Astrocyte of the cerebellum (primary cell): ENCODE results near the gene SPEF2.

Experiments used
- DNase-seq: peaks from one replicate; pipeline ENCODE4 v3.0.0-alpha.2; 2011; ENCODE audit warnings: low read depth
- H3K4me3 ChIP-seq: 2 replicates; pipeline ENCODE4 v1.5.1; 2011; ENCODE audit warnings: mild to moderate bottlenecking, low read depth, low read length, moderate library complexity
- CTCF ChIP-seq: IDR thresholded peaks from 2 replicates; pipeline ENCODE4 v1.5.1; 2012; ENCODE audit warnings: low read length, low read depth, moderate library complexity, mild to moderate bottlenecking; ENCODE audit errors: missing control alignments
- in situ Hi-C: cut with HindIII; loops from 2 replicates; pipeline ENCODE4 v1.10.0; 2017; ENCODE audit warnings: low sequenced_read_pairs

SPEF2 gene

GRCh38 chr5:35674049-35674448 lies 56.4 kb downstream of the SPEF2 start:
- in situ Hi-C loops, result no loop called here
- DNase-seq, result no peak
- no peak overlapping the region for H3K4me3 ChIP-seq
- TF ChIP-seq CTCF, result no peak

DNA sequence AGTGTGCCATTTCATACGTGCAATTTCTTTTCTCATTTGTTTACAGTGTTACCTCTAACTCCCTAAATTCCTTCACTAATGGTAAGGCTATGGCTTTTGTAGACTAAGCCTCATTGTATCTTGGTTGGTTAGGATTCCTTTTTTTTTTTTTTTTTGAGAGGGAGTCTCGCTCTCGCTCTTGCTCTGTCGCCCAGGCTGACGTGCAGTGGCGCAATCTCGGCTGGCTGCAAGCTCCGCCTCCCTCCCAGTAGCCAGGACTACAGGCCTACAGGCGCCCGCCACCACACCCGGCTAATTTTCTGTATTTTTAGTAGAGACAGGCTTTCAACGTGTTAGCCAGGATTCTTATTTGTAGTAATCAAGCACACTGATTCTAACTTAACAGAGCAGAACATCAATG lies 57.7 kb downstream of the SPEF2 start:
- no peak for TF ChIP-seq CTCF
- in situ Hi-C loops, result no loop called here
- DNase-seq, result no peak
- no peak overlapping the region for H3K4me3 ChIP-seq

DNA sequence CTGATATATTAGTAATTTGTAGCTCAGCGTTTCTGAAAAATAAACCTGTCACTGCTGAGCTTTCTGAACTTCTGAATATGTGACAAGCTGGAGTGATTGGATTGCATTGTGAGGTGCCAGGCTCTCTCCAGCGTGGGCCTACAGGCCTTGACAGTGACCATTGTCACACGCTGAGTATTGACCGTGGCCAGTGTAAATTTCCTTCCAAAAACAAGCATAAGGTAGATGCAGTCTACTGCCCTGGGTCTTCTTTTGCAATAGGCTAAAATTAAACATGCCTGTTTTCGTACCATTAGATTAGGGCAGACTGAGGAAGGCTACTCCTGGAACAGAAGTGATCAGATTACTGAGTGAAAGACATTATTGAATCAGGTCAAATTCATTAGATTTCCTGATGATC lies 60.2 kb downstream of the SPEF2 start:
- no peak overlapping the region for H3K4me3 ChIP-seq
- no peak for TF ChIP-seq CTCF
- in situ Hi-C loops, result no loop called here
- DNase-seq, result no peak

DNA sequence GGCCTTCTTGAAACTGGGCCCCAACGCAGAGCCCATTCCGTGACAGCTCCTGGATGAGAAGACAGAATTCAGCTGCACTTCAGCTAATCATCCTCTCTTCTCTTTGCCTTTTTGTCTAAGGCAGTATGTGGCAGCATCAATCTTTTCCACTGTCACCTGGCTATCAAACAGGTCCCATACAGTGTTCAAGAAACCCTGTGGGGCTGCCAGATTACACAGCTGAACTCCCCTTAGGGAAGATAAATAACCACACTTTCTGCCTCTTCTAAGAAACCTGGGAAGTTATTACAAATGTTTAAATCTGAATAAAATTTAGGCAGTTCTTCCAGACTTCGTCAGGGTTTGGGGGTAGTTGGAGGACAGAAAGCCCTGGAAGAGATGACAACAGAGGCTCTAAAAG lies 61.0 kb downstream of the SPEF2 start:
- TF ChIP-seq CTCF, result no peak
- in situ Hi-C loops, result no loop called here
- no peak for DNase-seq

DNA sequence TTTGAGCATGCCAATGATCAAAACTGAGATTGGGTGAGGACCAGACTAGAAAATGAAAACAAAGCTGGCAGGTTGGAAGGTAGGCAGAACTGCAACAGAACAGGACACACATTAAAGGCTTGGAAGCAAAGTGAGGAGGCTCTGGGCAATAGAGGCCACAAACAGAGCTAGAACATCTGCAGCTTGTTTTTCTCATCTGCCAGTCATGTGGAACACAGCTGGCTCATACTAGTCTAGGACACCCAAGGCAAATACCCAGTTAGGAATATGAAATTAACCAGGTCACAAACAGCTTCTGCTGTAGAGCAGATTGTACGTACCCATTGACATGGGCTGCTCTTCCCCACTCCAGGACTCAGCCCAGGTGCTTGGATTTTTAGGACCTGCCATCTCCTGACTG lies 61.7 kb downstream of the SPEF2 start:
- in situ Hi-C loops, result no loop called here
- DNase-seq, result no peak
- TF ChIP-seq CTCF, result no peak
- no peak overlapping the region for H3K4me3 ChIP-seq

More for the DNA sequence above, 61.0 kb downstream of the SPEF2 start:
- H3K4me3 ChIP-seq, result no peak overlapping the region

DNA sequence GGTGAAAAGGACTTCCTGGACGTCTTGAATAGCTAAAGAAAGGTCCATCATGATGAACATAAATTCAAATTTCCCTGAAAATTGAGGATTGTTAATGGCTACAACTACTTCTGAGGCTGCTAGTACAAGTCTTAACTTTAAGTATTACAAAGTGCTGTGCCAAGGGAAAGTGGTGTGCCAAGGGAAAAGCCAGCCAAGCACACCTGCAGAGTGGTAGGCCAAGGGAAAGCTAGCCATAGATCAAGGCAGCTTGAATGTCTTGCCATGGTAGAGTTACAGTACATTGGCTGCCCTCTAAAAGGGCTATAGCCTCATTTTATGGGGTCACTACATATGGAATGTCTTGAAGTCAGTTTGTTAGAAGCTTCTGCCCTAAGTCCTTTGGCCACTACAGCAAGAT lies 64.2 kb downstream of the SPEF2 start:
- TF ChIP-seq CTCF, result no peak
- no peak for DNase-seq
- in situ Hi-C loops, result no loop called here
- no peak overlapping the region for H3K4me3 ChIP-seq

DNA sequence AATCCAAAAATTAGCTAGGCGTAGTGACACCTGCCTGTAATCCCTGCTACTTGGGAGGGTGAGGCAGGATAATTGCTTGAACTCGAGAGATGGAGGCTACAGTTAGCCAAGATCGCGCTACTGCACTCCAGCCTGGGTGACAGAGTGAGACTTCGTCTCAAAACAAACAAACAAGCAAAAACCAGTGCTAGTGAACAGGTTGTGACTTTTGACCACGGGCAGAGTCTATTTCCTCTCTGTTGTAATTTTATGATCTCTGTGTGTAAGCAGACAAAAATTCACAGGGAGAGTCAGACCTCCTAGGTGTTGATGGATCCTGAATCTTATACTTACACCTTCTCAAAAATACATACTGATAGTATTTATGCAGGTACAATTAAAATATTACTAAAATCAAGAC lies 65.8 kb downstream of the SPEF2 start:
- no peak overlapping the region for H3K4me3 ChIP-seq
- in situ Hi-C loops, result no loop called here
- no peak for DNase-seq
- no peak for TF ChIP-seq CTCF
